HG02571 (cell line): ENCODE measurements around the gene KASH5.

Experiments
- ATAC-seq: cut with Tn5 transposase; IDR thresholded peaks from one replicate; pipeline ENCODE4 v1.9.1; 2021; ENCODE audit warnings: mild to moderate bottlenecking, moderate library complexity; ENCODE audit not compliant: unreplicated experiment

The KASH5 gene

GRCh38 chr19:49387936-49388372, at the start of gene KASH5:
KASH5 (plus strand) TSS chr19:49388249; CDS start chr19:49390884, 2,635 bp downstream.
- no peak for ATAC-seq

GRCh38 chr19:49338691-49339300, 49.3 kb upstream of the KASH5 start:
- ATAC-seq, result no peak

GRCh38 chr19:49339301-49340068, 48.6 kb upstream of the KASH5 start:
- no peak for ATAC-seq

GRCh38 chr19:49340069-49340864, 47.8 kb upstream of the KASH5 start:
- ATAC-seq, result peak; percentile 70

DNA sequence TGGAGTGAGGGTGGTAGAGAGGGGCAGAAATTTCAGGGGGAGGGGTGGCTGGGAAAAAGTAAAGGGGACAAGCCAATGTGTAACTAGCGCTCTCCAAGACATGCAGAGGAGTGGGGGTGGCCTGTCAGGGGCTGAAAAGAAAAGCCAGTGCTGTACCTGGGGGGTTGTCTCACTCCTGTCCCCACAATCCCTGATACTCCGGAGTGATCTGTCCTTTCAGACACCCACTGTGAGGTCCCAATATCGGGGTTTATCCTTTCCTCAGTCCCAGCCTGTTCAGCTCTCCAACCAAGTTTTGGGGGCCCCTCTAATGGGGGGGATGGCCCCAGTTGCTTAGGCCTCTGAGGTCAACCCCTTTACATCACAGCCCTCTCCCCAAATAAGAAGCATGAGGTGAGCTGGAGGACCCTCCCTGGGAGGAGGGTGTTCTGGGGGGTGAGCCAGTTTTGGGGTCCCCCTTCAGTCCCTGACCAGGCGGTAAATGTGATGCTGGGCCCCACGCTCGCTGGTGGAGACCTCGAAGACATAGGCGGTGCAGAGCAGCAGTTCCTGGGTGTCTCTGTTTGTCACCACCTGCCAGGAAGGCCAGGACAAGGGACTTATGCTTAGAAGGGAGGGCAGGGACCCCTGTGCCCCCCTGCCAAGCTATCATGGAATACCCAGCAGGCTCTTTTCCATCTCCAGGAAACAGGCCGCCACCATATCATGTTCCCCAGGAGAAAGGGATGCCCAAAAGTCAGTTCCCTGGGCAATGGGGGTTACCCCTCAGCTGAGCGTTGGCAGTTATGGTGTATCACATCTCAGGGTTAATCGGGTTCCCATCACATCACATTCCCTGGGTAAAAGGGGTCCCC, 47.0 kb upstream of the KASH5 start:
- ATAC-seq, result no peak

- no peak for ATAC-seq
Measured at GRCh38 chr19:49342291-49342721, 45.7 kb upstream of the KASH5 start.

- ATAC-seq, result no peak
Measured at GRCh38 chr19:49343123-49343522, 44.9 kb upstream of the KASH5 start.

DNA sequence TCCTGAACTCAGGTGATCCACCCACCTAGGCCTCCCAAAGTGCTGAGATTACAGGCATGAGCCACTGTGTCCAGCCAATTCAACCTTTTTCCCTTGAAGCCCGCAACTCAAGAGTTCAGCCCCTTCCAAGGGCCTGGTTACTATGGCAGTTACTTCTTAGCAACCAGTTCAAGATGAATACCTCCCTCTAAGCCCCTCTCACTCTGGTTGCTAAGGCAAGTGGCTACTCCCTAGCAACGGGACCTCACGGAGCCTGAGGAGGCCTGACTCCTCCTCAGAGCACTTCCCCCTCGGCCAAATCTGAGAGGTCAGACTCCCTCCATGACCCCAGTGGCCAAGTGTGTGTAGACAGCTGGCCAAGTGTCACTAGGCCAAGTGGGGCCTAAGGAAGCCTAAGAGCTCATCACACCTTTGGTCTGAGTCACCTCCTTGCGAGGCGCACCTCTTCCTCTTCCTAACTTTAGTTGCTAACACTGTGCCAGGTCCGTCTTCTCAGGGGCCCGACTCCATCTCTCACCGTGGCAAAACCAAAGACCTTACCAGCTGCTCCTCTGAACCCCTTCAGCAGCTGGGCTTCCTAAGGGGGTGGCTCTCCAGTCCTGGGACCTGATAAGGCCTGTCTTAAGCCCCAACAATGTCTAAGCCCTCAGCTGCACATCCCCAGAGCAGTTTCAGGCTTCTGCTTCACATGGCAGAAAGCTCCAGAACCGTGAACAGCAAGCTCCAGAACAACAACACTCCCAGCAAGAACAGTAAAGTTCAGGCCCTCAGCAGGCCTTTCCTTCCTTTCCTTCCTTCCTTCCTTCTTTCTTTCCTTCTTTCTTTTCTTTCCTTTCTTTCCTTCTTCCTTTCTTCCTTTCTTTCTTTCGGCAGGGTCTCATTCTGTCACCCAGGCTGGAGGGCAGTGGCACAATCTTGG, 43.3 kb upstream of the KASH5 start:
- ATAC-seq, result no peak

GRCh38 chr19:49347191-49347590, 40.9 kb upstream of the KASH5 start:
- no peak for ATAC-seq

DNA sequence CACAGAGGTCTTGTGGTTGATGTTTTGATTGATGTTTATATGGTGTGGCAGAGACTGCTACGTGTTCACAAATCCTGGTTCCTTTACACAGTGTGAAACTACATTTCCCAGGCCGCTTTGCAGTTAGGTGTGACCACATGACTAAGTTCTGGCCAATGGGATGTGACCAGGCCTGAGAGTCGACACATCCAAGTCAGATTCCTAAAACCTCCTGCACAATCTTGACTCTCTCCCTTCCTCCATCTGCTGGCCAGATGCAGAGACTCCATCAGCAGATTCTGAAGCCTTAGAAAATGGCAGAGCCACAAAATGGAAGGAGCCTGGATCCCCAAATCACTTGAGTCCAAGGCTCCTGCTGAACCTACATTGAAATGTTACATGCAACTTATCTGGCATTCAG, 40.2 kb upstream of the KASH5 start:
- ATAC-seq, result no peak

- no peak for ATAC-seq
Measured at GRCh38 chr19:49348305-49349189, 39.5 kb upstream of the KASH5 start.

GRCh38 chr19:49349567-49349966, 38.5 kb upstream of the KASH5 start:
- ATAC-seq, result no peak

- ATAC-seq, result no peak
Measured at GRCh38 chr19:49355909-49356353, 32.1 kb upstream of the KASH5 start.

GRCh38 chr19:49356382-49356781, 31.7 kb upstream of the KASH5 start:
- no peak for ATAC-seq

DNA sequence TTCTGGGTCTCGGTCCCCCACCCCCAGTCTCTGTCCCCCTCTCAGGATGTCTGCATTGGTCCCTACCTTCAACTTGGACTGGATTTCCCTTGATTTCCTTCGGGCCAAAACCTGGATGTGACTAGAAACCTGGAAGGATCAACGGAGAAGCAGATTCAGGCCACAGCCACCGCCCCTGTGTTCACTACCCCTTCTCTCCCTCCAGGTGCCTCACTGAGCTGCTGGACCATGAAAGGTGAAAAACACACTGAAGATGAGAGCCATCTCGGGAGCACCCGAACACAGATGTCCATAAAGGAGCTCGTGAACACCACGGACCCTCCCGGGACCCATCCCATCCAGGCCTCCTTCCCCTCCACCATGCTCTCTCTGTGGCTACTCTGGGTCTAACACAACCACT, 30.9 kb upstream of the KASH5 start:
- ATAC-seq, result no peak

GRCh38 chr19:49359851-49360820, 27.9 kb upstream of the KASH5 start:
- ATAC-seq, result no peak

DNA sequence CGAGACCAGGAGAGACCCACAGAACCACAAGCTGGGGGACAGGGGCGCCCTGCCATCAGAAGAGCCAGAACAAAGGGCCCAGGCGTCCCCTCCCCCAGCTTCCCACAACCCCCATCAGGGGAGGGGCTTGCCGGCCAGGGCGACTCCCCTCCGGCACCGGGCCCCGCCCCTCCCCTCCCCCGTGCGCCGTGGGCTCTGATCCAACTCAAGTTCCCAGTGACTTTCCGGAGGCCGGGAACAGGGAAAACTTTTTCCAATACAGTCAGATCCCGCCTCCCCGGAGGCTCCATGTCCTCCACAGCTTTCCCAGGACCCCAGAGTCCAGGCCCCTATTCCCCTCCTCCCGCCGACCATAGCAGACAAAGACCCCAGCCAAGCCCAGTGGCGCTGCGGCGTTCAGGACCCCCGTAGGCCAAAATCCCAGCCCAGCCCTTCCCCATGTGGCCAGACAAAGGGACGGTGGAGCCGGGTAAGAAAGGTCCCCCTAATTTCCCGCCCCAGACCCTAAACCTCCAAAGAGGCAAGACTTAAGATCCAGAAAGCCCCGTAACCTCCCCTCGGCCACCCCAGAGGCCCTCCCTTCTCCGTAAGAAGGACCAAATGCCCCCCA, 26.5 kb upstream of the KASH5 start:
- ATAC-seq, result no peak
